Stimulated activated CD8-positive, alpha-beta memory T cell treated with anti-CD3 and anti-CD28 coated beads, Interleukin-4, amount 100 ng/mL, for 1 hour (primary cell): ENCODE results near the gene DDHD1.

ENCODE experiments used
- DNase-seq, 2 donors: peaks; one replicate each; pipeline ENCODE4 v3.0.0-alpha.2; 2020; ENCODE audit warnings: low read depth in 2 of 2, low spot score in 1 of 2

Gene DDHD1

DNA sequence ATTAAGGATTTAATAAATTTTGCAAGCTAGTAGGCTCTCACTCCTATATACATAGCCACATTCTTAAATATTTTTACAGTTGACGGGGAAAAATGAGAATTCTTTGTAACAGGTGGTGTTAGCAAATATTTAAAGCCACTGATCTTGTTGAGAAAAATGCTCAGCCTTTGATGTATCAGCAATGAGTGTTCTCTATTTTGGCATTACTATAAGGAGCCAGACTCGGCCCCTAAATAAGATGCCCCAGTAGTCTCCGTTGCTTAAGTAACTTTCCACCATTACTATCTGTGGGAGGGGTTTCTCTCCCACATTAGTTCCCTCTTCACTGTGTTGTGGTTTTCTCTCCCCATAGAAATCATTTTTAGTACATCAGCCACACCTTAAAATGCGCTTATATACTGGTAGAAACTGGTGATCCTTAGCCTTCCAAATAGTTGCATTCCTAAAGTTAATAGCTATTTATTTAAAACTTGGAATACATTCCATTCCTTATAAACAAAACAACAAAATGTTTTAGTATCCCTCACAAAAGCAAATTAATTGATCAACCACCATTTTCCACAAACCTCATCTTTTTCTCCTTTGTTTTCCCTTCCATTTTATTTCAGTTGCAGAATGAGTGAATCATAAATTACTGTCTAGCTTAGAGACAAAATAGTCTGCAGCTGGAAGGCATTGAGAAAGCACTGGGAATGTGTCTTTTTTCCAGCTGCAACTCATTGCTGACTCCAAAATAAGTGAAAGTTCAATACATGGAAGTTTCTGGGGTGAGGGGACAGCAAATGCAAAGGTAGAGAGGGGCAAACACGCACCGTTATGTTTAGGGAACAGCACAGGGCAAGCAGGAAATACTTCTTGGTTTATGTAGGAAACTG, 117.5 kb downstream of the DDHD1 start:
- DNase-seq, result no peak

DNA sequence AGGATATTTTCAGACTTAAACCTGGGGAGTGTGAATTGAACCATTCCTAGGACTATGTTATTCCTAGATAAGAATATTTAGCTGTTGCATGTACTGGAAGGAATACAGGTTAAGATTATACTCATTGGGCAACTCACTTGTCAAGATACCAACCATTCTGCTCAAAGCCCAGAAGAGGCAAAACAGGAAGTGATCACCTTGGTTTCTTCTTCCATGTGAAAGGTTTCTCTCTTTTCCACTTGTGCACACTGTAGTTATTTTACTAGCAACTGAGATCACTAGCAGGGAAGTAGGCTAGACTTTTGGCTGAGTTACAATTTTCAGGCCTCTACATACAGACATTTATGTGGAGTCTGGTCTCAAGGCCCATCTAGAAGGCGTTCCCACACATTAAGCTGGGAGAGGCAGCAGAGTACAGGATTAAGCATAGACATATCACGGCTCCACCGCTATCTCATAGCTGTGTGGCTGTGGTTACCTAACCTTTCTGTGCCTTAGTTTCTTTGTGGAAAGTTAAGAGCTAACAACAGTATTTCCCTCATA, 118.4 kb downstream of the DDHD1 start:
- no peak for DNase-seq

- DNase-seq, result no peak
Observed at GRCh38 chr14:53034036-53034435, 119.1 kb downstream of the DDHD1 start.

DNA sequence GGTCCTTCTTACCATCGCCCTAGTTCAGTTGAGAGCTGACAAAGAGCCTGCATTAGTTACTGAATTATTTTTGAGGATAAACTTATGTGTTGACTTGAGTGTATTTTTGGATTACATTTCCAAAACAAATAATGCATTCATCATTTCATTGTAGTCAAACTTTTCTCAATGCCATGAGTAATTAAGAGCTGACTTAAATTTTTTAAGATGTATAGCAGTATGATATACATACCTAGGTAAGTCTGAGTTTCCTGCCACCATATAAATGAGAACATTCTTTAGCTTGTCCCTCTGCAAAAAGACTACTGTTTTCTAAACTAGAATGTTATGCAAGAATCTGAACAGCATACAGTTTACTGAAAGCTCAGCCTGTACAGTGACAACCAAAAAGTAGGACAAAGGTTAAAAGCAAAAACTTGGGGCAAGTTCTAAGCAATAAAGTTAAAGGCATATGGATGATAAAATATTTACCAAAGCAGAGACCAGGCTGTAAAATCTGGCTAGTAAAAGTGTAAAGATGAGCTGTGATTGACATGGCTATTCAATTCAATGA, 120.2 kb downstream of the DDHD1 start:
- no peak for DNase-seq

DNA sequence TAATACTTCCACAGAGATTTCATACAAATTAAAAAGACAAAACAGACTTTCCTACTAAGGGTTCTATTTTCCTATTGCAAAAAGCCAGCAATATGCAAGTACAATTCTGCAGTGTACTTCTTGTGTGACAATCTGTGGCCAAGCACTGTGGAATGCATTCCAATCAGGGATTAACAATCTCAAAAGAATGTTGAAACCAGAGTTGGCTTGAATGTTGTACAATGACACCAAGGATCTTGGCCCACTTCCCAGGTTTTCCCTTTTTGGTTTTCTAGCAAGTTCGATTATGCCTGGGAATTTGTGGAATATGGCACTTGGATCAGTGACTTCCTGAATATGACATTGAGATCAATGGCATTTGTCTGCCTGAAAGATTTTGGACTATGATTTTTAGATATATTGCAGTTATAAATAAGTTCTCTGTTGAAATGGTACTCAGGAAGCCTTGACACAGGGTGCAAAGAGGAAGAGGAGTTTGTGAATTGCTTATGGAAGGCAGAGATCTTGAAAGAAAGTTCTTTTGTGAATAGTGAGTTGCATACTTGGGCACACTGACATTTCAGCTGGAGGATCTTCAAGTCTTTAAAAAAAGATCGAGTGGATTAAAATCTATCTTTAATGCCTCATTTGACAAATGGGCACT, 120.8 kb downstream of the DDHD1 start:
- no peak for DNase-seq

DNA sequence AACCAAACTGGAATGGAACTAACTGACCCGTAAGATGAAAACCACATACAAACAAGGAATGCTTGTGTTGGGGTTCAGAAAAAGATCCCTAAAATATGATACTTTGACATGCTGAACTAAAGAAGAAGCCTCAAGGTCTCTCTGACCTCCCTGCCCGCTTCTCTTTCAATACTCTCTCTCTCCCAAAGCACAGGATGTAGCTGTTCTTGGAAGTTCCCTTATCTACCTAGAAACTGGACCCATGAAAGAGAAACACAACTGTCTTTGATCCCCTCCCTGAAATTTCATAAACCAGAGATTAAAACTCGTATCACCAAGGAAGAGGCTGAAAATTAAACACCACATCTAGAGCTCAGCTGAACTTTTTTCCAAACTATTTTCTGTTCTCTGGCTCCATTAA, 125.6 kb downstream of the DDHD1 start:
- no peak for DNase-seq

- DNase-seq, result no peak
Observed at GRCh38 chr14:53027041-53027440, 126.1 kb downstream of the DDHD1 start.

GRCh38 chr14:53023325-53023724, 129.8 kb downstream of the DDHD1 start:
- no peak for DNase-seq

GRCh38 chr14:53022593-53022992, 130.5 kb downstream of the DDHD1 start:
- DNase-seq, result no peak

DNA sequence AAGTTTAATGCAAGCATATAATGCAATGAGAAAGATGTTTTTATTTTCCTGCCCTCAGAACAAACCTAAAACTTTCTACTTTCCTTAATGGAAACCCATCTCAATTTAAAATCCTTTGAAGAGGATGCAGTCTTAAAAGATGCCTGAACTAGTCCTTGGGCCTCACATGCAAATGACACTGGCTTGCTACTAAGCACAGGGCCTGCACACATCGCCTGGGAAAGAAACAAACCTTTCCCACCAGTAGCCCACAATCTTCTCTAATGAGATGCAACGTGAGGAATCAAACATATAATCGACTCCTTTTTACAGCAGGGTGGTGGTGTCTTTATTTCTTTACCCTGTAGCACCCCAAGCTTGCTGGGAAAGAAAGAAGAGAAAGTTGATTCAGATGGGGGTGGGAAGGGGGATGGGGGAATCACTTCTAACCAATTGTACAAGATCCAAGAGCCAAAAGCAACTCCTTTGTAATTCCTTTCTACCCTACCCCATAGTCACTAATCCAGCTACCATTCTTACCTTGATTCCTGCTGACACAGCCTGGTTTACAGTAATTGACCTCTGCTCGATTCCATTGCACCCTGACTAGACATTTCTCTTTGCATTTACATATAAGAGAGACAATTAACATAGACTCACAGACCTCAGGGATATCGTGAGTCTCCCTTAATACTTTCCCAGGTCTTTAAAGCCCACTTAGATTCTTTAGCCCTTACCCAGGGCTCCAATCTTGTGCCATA, 132.8 kb downstream of the DDHD1 start:
- DNase-seq, result no peak

DNA sequence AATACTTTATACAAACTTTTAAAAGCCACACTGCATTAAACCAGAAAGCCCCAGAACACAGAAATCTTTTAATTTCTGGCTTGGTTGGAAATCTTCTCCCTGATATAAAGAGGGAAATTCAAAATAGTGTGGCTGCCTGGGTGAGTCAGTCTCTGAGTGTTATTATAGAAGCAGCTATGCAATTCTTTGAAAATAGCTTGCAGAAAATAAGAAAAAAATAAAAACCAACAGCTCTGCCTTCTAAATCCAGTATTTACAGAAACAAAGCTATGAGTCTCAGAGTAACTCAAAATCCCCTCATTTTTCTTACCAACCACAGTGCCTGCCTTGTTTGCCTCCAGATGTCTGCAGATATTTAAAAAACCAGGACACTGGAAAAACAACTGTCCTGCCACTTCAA, 133.7 kb downstream of the DDHD1 start:
- DNase-seq, result no peak

DNA sequence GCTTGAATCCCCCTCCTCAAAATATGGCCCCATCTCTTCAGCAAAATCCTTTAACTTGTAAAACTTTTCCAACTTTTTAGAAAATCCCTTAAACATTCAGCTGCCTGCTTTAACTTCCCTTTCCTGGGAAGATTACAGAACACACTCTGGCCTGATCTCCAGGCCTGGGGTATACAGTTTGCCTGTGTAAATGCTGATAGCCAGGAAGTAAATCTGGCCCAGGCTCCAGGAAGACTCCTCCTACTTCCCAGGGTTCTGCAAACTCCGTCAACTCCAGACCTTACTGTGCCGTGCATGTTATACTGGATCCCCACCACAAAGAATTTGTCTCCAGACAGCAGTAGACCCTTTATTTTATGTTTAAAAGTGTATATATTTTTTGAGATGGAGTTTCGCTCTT, 135.3 kb downstream of the DDHD1 start:
- no peak for DNase-seq

DNA sequence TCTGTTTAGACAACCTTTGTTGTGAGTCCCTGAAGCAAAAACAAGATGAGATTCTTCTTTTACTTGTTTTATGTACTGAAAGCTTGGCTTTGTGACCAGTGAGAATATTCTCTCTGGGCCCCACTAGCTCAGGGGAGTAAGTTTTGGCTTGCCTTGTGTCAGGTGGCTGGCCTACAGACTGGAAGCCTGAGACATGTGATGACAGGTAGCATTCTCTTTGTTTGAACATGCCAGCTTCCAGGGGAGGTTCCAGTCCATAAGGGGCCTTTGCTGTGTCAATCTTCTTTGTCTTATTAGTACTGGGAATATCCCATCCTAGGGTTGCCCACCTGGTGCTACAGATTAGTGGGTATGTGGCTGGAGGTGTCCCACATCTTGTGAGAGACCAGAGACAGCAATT, 136.2 kb downstream of the DDHD1 start:
- DNase-seq, result no peak

GRCh38 chr14:53016491-53016890, 136.6 kb downstream of the DDHD1 start:
- no peak for DNase-seq

DNA sequence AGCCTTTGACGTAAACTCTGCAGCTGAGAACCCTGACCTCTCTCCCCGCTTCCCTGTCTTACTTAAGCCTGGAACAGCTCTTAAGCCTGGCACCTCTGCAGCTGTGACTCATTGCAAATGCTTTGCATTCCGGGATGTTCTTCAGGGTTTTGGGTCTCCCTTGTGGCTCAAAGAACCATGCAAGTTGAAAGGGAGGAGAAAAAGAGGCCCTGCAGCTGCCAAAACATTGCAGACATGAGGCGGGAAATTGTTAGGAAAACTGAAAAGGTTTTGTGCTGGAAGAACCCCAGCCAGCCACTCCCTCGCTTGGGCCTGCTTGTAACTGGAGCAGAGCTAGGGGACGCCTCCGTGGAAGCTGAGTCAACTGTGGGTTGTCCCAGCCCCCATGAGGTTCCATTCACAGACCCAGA, 142.1 kb downstream of the DDHD1 start:
- DNase-seq, result no peak

- DNase-seq, result no peak
Observed at GRCh38 chr14:53010193-53011040, 142.7 kb downstream of the DDHD1 start.

DNA sequence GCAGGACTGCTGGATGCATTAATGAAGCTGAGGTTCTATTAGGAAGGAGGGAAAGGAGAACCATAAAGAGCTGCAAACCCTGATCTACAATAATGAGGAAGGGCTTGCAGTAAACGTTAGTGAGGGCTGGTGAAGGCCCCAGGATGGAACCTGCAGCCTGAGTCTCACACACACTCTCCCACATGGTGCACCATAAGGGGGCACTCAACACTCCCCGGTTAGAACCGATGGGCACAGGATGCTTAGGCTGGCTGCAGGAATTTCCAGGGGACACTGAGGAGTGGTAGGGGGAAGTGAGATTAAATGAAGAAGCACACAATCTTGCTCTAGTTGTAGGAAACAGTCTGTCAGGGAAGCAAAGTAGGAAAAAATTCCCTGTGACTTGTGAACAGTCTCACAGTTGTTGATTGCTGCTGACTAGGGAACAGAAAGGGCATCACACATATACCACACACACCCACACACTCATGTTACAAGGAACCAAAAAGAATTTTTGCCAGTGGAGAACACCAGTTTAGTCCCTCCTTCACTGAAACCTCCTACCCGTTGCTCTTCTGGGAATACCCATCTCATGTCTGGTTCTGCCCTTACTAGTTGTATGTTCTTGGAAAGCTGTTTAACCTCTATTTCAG, 146.1 kb downstream of the DDHD1 start:
- DNase-seq, result no peak

- DNase-seq, result no peak
Observed at GRCh38 chr14:53004976-53005375, 148.1 kb downstream of the DDHD1 start.

GRCh38 chr14:53003776-53004175, 149.3 kb downstream of the DDHD1 start:
- DNase-seq, result no peak

DNA sequence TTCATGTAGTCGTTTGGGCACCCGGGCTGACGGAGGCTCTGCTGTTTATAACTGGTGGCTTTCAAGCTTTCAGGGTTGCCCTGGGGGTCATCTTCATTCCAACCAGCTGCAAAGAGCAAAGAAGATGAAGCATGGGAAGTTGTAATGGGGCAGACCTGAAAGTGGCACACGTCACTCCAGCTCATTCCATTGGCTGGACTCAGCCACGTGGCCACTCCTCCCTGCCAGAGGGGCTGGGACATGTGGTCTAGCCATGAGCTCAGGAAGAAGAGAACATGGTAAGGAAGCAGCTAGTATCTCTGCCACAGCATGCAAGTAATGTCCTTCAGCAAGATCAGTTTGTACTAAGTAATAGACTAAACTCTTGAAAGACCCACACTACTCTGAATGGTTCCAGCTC, 150.5 kb downstream of the DDHD1 start:
- DNase-seq, result no peak
